IPS DF 19.7 (cell line): Measurements from ENCODE around the gene NUCB1.

ENCODE experiments used
- DNase-seq: peaks from one replicate; pipeline ENCODE4 v3.0.0-alpha.2; 2013; ENCODE audit warnings: low read depth, low spot score

The NUCB1 gene

DNA sequence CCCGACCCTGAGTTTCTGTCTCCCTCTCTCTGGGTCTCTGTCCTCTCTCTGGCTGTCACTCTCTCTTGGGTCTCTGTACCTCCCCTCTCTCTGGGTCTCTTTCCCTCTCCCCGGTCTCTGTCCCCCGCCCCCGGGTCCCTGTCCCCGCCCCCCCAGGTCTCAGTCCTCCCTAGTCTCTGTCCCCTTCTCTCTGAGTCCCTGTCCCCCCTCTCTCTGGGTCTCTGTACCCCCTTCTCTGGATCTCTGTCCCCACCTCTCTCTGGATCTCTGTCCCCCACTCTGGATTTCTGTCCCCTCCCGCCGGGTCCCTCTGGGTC is 62.7 kb downstream of the NUCB1 start:
- DNase-seq = no peak

DNA sequence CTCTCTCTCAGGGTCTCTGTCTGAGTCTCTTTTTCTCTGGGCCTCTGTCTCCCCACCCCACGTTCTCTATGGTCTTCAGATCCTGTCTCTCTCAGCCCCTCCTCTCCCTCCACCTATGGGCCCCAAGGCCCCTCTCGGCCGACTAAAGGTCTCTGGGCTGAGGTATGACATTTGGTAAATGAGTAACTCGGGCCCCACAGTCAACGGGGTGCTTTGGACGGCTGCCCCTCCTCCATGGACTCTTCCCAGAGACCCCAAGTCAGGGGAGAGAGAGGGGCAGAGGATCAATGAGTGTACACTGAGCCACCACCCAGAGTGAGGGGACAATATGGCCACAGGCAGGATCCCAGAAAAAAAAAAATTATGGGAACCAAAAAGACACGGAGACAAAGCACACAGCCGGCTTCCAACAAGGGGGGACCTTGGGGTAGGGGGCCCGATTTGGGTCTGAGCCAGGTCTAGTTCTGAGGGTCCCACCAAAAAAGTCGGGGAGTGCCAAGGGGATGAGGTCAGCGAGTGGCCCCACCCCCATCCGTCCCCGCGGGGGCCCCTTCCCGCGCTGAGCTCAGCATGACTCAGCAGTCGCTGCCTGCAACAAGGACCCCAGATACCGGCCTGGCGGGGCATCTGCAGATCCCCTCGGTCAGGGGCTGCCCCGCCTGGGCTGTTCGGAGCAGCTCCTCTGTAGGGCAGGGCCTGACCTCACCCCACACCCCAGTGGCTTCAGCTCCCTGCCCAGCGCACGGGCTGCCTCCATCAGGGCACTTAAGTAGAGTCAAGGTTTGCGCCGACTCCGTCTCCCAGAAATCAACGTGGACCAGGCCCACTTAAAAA is 63.5 kb downstream of the NUCB1 start:
- DNase-seq = no peak

DNA sequence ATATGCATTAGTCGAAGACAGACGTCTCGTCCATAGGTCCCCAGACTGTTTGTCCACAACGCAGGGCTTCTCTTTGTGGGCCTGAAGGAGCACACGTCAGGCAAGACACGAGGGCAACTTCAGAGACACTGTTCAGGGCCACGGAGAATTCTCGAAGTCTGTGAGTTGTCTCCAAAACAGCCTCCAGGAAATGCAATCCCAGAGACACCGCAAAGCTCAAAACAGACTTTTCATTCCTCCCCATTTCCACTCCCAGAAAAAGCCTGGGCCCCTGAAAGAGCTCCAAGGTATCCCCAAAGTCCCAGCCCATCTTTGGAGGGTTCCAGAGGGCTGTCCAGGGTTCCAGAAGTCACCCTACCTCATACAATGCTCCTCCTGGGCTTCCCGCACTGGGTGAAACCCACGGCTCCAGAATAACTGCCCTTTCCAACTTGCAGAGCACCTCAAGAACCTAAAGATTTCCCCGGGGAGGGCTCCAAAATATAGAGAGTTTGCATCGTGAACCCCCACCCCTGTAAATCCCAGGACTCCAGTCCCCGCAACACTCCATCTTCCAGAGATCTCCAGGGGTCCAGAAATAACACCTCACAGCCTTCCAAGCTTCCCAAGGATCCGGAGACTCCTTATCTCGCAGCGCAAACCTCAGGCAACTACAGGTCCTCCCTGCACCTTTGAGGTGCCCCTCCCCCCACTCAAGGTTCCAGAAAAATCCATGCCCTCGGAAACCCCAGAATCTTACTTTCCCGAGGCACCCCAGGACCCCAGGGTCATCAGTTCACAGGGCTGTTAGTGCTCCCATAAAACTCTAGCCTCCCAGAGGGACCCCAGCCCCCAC is 64.3 kb downstream of the NUCB1 start:
- no peak for DNase-seq

DNA sequence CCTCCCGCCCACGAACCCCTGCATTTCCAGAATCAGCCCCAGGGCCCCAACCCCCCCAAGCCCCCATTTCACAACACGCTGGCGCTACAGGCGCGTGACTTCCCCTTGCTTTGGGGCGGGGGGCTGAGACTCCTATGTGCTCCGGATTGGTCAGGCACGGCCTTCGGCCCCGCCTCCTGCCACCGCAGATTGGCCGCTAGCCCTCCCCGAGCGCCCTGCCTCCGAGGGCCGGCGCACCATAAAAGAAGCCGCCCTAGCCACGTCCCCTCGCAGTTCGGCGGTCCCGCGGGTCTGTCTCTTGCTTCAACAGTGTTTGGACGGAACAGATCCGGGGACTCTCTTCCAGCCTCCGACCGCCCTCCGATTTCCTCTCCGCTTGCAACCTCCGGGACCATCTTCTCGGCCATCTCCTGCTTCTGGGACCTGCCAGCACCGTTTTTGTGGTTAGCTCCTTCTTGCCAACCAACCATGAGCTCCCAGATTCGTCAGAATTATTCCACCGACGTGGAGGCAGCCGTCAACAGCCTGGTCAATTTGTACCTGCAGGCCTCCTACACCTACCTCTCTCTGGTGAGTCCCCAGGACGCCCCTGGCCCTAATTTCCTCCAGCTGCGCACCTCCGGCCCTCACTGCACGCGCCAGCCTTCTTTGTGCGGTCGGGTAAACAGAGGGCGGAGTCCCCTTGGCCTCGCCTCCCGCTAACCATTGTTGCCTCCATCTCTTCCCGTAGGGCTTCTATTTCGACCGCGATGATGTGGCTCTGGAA is 65.1 kb downstream of the NUCB1 start, which contains the start of gene FTL:
Gene FTL (plus strand): TSS at position 270 of the 766 bp plus-strand sequence. CDS start 199 bp downstream, at position 469.
- DNase-seq = no peak

DNA sequence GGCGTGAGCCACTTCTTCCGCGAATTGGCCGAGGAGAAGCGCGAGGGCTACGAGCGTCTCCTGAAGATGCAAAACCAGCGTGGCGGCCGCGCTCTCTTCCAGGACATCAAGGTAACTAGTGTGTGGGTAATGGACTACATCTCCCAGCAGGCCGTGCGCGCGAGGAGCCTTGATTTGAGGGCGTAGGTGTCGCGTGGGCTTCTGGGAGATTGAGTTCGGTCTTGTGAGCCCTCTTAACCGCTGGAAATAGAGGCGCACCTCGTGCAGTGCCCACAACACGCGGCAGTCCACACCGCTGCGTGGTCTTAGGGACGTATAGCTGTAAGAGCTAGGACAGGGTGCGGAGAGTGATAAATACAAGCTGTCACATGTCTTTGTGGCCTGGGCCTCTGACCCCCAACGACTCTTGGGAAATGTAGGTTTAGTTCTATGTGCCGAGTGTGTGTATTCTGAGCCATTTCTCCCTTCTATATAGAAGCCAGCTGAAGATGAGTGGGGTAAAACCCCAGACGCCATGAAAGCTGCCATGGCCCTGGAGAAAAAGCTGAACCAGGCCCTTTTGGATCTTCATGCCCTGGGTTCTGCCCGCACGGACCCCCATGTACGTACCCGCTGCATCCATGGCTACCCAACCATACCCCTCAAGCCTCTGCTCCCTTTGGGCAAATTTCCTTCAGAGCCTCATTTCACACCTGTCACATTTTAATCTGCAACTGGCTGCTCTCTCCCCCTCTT is 65.9 kb downstream of the NUCB1 start:
- no peak for DNase-seq

DNA sequence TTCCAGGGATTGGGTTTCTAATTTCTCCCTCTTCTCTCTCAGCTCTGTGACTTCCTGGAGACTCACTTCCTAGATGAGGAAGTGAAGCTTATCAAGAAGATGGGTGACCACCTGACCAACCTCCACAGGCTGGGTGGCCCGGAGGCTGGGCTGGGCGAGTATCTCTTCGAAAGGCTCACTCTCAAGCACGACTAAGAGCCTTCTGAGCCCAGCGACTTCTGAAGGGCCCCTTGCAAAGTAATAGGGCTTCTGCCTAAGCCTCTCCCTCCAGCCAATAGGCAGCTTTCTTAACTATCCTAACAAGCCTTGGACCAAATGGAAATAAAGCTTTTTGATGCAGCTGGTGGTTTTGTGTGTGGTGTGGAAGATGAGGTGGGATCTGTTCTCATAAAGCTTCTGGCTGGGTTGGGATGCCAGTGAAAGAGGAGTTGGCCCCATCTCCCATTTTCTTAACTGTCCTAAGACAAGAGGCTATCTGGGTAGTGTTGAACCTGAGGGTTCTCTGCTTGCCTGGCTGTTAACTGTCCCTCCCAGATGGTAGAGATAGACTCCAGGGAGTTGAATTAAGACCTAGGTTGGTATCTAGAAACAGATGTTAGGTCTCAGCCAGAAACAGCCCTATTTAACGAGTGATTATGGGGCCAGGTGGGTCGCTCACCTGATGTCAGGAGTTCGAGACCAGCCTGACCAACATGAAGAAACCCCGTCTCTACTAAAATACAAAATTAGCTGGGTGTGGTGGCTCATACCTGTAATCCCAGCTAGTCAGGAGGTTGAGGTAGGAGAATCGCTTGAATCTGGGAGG is 66.6 kb downstream of the NUCB1 start:
- DNase-seq = no peak

DNA sequence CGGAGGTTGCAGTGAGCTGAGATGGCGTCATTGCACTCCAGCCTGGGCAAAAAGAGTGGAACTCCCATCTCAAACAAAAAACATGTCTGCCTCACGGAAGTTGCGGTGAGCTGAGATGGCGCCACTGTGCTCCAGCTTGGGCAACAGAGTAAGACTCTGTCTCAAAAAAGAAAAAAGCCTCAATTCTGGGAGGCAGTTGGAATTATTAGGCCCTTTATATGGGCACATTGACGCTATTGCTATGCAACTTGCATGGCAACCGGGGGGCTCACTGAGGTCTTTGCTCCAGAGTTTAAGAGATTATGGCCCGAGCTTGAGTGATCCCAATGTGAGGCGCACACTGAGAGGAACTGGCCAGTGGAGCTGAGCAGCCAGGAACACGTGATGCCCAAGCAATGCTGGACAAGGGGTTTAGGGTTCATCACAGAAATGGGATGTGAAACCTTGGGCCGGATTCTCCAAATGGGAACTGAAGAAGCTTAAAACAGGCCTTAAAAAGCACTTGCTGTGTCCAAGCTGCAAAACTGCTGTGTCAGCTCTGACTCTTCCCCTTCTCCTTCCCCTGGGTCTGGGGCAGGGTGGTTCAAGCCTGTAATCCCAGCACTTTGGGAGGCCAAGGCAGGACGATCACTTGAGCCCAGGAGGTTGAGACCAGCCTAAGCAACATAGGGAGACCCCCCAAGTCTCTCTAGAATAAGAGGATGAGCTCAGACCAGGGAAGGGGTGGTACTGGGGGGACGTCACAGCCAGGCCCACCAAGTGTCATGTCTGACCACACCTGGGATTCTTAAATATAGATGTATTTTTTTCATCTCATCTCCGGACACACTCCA is 67.5 kb downstream of the NUCB1 start:
- no peak for DNase-seq

DNA sequence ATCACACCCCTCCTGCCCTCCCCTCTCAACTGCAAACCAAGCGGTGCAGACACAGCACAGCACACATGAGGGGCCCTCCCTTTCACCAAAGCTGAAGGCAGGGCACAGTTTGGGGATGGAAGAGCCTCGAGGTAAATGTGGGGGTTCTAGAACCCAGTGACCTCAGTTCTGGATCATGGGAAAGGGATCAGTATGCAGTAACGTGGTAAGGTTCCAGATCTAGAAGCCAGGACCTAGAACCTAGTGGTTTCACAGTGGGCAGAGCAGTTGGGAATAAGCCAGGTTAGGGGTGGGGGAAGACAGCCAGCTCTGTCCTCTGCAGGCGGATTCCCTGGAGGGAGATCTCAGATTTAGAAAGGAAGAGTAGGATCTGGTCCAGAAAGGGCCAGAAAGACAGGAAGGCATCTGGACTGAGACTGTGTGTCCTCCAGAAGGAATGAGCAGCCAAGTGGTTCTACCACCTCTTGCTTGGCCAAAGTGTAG is 68.1 kb downstream of the NUCB1 start:
- no peak for DNase-seq

DNA sequence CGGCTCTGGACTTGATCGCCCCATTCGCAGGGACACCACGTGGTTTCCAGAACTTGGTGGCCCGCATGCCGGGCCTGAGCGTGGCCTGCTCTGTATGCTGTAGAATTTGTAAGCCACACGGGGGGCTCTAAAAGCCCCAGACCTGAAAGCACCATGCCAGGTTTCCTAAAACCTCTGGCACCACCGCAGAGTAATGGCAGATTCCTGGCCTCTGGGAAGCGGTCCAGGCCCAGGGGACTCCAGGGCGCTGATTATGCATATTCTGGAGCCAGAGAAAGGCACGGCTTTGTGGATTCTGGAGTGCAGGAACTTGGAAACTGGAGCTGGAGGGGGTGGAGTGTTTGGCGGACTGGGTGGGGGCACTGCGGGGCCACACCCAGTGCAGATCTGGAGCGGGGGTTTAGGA is 68.7 kb downstream of the NUCB1 start:
- no peak for DNase-seq

DNA sequence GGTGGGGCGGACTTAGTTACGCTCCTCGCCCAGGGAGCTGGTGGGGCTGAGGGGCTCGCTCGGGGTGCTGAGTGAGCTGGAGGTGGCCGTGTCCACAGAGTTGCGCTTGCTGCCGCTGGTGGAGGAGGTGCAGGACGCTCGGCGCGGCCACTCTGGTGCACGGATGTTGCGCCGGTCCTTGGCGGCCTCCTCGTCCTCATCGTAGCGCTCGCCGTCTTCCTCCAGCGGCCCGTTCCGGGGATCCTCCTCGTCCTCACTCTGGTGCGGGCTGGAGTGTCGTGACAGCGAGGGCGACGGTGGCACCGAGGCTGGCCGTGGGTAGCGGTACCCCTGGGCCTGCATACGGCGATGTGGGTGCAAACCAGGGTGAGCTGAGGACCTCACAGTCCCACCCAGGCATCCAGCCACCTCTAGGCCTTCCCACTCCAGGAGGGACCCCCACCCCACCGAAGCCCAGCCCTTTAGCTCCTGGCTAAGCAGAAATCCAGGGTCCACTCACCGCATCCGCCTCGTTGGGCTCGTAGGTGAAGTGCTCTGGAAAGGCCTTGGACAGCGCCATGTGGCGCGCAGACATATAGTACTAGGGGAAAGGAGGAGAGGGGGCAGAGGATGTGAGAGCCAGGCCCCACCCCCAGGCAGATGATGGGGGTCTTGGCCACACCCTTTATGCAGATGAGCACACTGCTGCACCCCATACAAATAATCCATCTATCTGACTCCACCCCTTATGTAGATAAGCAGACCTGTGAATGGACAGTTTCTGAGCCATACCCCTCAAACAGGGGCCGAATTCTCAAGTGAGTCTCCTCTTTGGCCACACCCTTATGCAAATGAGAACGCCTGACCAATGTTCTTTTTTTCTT is 69.4 kb downstream of the NUCB1 start:
- no peak for DNase-seq

DNA sequence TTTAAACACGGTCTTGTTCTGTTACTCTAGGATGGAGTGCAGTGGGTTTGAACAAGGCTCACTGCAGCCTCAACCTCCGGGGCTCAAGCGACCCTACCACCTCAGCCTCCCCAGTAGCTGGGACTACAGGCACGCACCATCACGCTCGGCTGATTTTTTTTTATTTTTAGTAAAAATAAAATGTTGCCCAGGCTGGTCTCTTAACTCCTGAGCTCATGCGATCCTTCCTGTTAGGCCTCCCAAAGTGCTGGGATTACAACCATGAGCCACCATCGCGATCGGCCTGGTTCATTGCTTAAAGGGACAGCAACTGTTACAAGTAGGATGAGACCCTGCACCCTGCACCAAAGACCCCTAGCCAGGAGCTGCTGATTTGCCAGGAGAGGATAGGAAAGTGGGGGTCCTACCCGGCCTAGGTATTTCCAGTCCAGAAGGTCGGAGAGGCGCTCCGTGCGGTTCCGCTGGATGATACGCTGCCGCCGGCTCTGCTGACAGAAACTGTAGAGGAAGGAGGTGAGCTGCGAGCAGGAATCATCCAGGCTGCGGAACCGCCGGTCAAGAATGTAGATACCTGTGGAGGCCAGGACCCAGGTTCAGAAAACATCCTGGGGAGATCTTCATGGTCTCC is 70.1 kb downstream of the NUCB1 start:
- no peak for DNase-seq

DNA sequence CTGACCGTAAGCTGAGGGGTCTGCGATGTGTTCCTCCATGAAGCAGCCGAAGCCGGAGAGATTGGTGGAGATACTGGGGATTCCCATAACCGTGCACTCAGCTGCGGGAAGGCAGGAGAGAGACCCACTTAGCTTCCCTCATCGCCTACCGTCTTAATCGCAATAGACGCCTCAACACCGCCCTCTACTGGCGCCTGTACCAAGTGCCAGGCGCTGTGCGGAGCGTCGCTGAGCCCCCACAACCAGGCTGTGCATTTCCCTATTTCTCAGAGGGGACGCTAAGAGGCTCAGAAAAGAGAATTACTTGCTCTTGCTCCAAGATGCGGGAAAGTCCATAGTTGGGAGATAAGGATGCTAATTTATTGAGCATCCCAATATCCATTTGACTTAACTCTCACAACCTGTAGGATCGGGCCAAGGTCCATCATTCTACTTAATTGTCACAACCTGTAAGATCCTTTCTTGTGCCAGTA is 70.8 kb downstream of the NUCB1 start:
- DNase-seq = no peak
